H1 (cell line): ENCODE data around the gene CETN1. TPM values are rescaled to one million over a fixed set of nuclear protein-coding genes. Genes with fewer than 3 reads are reported as not detected.

Source experiments
- CTCF ChIA-PET: fragments of 300-600 bp; sonication (Branson Sonifier 250); formaldehyde crosslinking; loops from one replicate; lab custom pipeline; 2021; ENCODE audit not compliant: partially characterized antibody; lab: Charles Lee
- POLR2A ChIA-PET: fragments of 300-600 bp; sonication (Branson Sonifier 250); formaldehyde crosslinking; loops from one replicate; lab custom pipeline; 2021; ENCODE audit warnings: inconsistent platforms; ENCODE audit not compliant: partially characterized antibody; lab: Charles Lee
- DNase-seq, 2 experiments: peaks; one replicate each; pipeline versions ENCODE4 v3.0.0 to v3.0.0-alpha.2; 2010 to 2022; ENCODE audit warnings: low spot score in 2 of 2, low read depth in 1 of 2, mixed read lengths in 1 of 2
- FAIRE-seq: peaks from 2 replicates; lab custom pipeline; 2011; peaks lifted over from hg19 to GRCh38; lab: Jason Lieb, UNC
- H2AFZ ChIP-seq: 2 replicates; pipeline ENCODE4 v1.8.1; 2012; ENCODE audit warnings: low read length, inconsistent platforms
- H2AK5ac ChIP-seq: 2 replicates; pipeline ENCODE4 v1.6.1; 2013; ENCODE audit warnings: low read depth, low read length
- H2BK120ac ChIP-seq: replicated peaks from 2 replicates; pipeline ENCODE3; 2013; ENCODE audit warnings: low read depth, low read length, inconsistent platforms
- H2BK12ac ChIP-seq: 2 replicates; pipeline ENCODE4 v1.6.1; 2013; ENCODE audit warnings: low read depth, low read length
- H2BK15ac ChIP-seq: 2 replicates; pipeline ENCODE4 v1.6.1; 2013; ENCODE audit warnings: low read length
- H2BK20ac ChIP-seq: 2 replicates; pipeline ENCODE4 v1.6.1; 2013; ENCODE audit warnings: low read length
- H2BK5ac ChIP-seq: 2 replicates; pipeline ENCODE4 v1.6.1; 2013; ENCODE audit warnings: low read depth, low read length
- H3K14ac ChIP-seq: 2 replicates; pipeline ENCODE4 v1.6.1; 2013; ENCODE audit warnings: inconsistent platforms; ENCODE audit not compliant: insufficient read length
- H3K18ac ChIP-seq: 2 replicates; pipeline ENCODE4 v1.6.1; 2013; ENCODE audit warnings: low read length; ENCODE audit errors: extremely low read depth
- H3K23ac ChIP-seq: 2 replicates; pipeline ENCODE4 v1.6.1; 2013; ENCODE audit warnings: inconsistent platforms; ENCODE audit not compliant: insufficient read length
- H3K23me2 ChIP-seq: 2 replicates; pipeline ENCODE4 v1.6.1; 2013; ENCODE audit warnings: low read depth, low read length
- H3K27ac ChIP-seq: 2 replicates; pipeline ENCODE4 v1.6.1; 2011; ENCODE audit warnings: low read depth, low read length, inconsistent platforms
- H3K27me3 ChIP-seq, 4 experiments: replicated peaks in 1 of 4; 1 replicate in 1 of 4; 2 replicates in 3 of 4; pipeline versions ENCODE4 v1.6.1 to v1.8.1; 2011 to 2013; ENCODE audit warnings: low read length in 3 of 4, mild to moderate bottlenecking in 3 of 4, inconsistent platforms in 2 of 4, mixed read lengths in 2 of 4, moderate library complexity in 1 of 4; ENCODE audit not compliant: control insufficient read depth in 3 of 4, insufficient read depth in 3 of 4; ENCODE audit errors: extremely low read depth in 1 of 4
- H3K36me3 ChIP-seq, 4 experiments: 2 replicates each; pipeline versions ENCODE4 v1.6.1 to v1.8.1; 2011 to 2013; ENCODE audit warnings: mild to moderate bottlenecking in 4 of 4, low read length in 3 of 4, moderate library complexity in 2 of 4, control low read depth in 1 of 4, inconsistent platforms in 1 of 4; ENCODE audit not compliant: insufficient read depth in 4 of 4, control insufficient read depth in 2 of 4
- H3K4ac ChIP-seq: replicated peaks from 2 replicates; pipeline ENCODE3; 2013; ENCODE audit warnings: low read length, low read depth, mixed read lengths, inconsistent platforms; ENCODE audit not compliant: insufficient read length
- H3K4me1 ChIP-seq, 4 experiments: replicated peaks in 1 of 4; 1 replicate in 1 of 4; 2 replicates in 3 of 4; pipeline versions ENCODE4 v1.6.1 to v1.8.1; 2011 to 2013; ENCODE audit warnings: low read length in 3 of 4, inconsistent platforms in 2 of 4, mixed read lengths in 1 of 4; ENCODE audit not compliant: insufficient read depth in 4 of 4, control insufficient read depth in 3 of 4
- H3K4me2 ChIP-seq, 2 experiments: 2 replicates each; pipeline versions ENCODE4 v1.6.1 to v1.8.1; 2011 to 2013; ENCODE audit warnings: low read depth in 2 of 2, low read length in 2 of 2, control low read depth in 1 of 2, inconsistent platforms in 1 of 2, mild to moderate bottlenecking in 1 of 2; ENCODE audit not compliant: insufficient read depth in 1 of 2
- H3K4me3 ChIP-seq, 4 experiments: fragments of 200-600, 300-600 bp in 1 of 4; sonication (generic), shearing (Covaris generic), sonication (Bioruptor Twin) in 1 of 4; 2 replicates each; pipeline versions ENCODE4 v1.5.1 to v1.8.1; 2011 to 2016; ENCODE audit warnings: low read length in 4 of 4, low read depth in 3 of 4, control low read depth in 2 of 4, inconsistent platforms in 2 of 4, mild to moderate bottlenecking in 2 of 4, mixed read lengths in 1 of 4, moderate library complexity in 1 of 4; ENCODE audit not compliant: insufficient read depth in 2 of 4; ENCODE audit errors: extremely low read depth in 1 of 4
- H3K56ac ChIP-seq: replicated peaks from 2 replicates; pipeline ENCODE3; 2013; ENCODE audit warnings: low read depth, mild to moderate bottlenecking, mixed read lengths, low read length, inconsistent platforms; ENCODE audit not compliant: insufficient read length
- H3K79me1 ChIP-seq: 2 replicates; pipeline ENCODE4 v1.6.1; 2013; ENCODE audit warnings: low read depth, low read length, control low read depth
- H3K79me2 ChIP-seq, 2 experiments: 2 replicates each; pipeline versions ENCODE4 v1.6.1 to v1.8.1; 2012 to 2013; ENCODE audit warnings: low read length in 2 of 2, mild to moderate bottlenecking in 2 of 2, inconsistent platforms in 1 of 2; ENCODE audit not compliant: insufficient read depth in 2 of 2, control insufficient read depth in 1 of 2
- H3K9ac ChIP-seq, 4 experiments: replicated peaks in 1 of 4; 1 replicate in 1 of 4; 2 replicates in 3 of 4; pipeline versions ENCODE4 v1.6.1 to v1.8.1; 2011 to 2013; ENCODE audit warnings: low read depth in 3 of 4, low read length in 3 of 4, control low read depth in 2 of 4, mild to moderate bottlenecking in 2 of 4, moderate library complexity in 2 of 4, inconsistent platforms in 1 of 4; ENCODE audit errors: extremely low read depth in 1 of 4
- H3K9me3 ChIP-seq, 2 experiments: 2 replicates each; pipeline versions ENCODE4 v1.6.1 to v1.8.1; 2012 to 2013; ENCODE audit warnings: mild to moderate bottlenecking in 2 of 2, moderate library complexity in 2 of 2, control low read depth in 1 of 2, inconsistent platforms in 1 of 2, low read depth in 1 of 2, low read length in 1 of 2, mixed read lengths in 1 of 2; ENCODE audit not compliant: insufficient read depth in 2 of 2
- H4K20me1 ChIP-seq, 2 experiments: replicated peaks in 1 of 2; 2 replicates each; pipeline versions ENCODE3 to v1.8.1; 2011 to 2013; ENCODE audit warnings: inconsistent platforms in 2 of 2, low read length in 2 of 2, mild to moderate bottlenecking in 1 of 2; ENCODE audit not compliant: insufficient read depth in 2 of 2, control insufficient read depth in 1 of 2
- H4K5ac ChIP-seq: 2 replicates; pipeline ENCODE4 v1.6.1; 2013; ENCODE audit warnings: low read length, low read depth, mixed read lengths, inconsistent platforms; ENCODE audit not compliant: insufficient read length
- H4K8ac ChIP-seq: 2 replicates; pipeline ENCODE4 v1.8.0; 2013; ENCODE audit warnings: mild to moderate bottlenecking, moderate library complexity, low read length, inconsistent platforms; ENCODE audit not compliant: insufficient read depth; ENCODE audit errors: extremely low read depth
- H4K91ac ChIP-seq: replicated peaks from 2 replicates; pipeline ENCODE3; 2013; ENCODE audit warnings: low read length, mixed read lengths, inconsistent platforms; ENCODE audit not compliant: insufficient read length
- BACH1 ChIP-seq: IDR thresholded peaks from 2 replicates; pipeline ENCODE4 v1.6.1; 2012; ENCODE audit warnings: low read length, improper control_type of control experiment
- BCL11A ChIP-seq, 2 experiments: IDR thresholded peaks; one replicate each; pipeline ENCODE4 v1.6.1; 2011; ENCODE audit warnings: low read depth in 2 of 2, low read length in 2 of 2, mild to moderate bottlenecking in 2 of 2
- CBX5 ChIP-seq: fragments of 300-800, 300-1000 bp; sonication (generic); IDR thresholded peaks from 2 replicates; pipeline ENCODE4 v1.7.1; 2016; ENCODE audit warnings: antibody characterized with exemption, low read length, low read depth
- EGR1 ChIP-seq: IDR thresholded peaks from 2 replicates; pipeline ENCODE4 v1.6.1; 2011; ENCODE audit warnings: low read depth, low read length, borderline replicate concordance
- EP300 ChIP-seq, 2 experiments: IDR thresholded peaks; 1 replicate in 1 of 2; 2 replicates in 1 of 2; pipeline ENCODE4 v1.6.1; 2011 to 2012; ENCODE audit warnings: low read depth in 2 of 2, low read length in 2 of 2, mild to moderate bottlenecking in 2 of 2, borderline replicate concordance in 1 of 2, inconsistent platforms in 1 of 2, moderate library complexity in 1 of 2
- FOSL1 ChIP-seq: IDR thresholded peaks from 2 replicates; pipeline ENCODE4 v1.6.1; 2011; ENCODE audit warnings: mild to moderate bottlenecking, low read depth, low read length, moderate library complexity; ENCODE audit not compliant: insufficient read depth
- GABPA ChIP-seq: IDR thresholded peaks from 2 replicates; pipeline ENCODE4 v1.6.1; 2011; ENCODE audit warnings: mild to moderate bottlenecking, low read length, moderate library complexity, borderline replicate concordance; ENCODE audit not compliant: insufficient read depth
- MAFK ChIP-seq: IDR thresholded peaks from 2 replicates; pipeline ENCODE4 v1.6.1; 2012; ENCODE audit warnings: low read depth, mild to moderate bottlenecking, improper control_type of control experiment, low read length
- NANOG ChIP-seq: IDR thresholded peaks from 2 replicates; pipeline ENCODE4 v1.6.1; 2011; ENCODE audit warnings: low read length, low read depth, mild to moderate bottlenecking, inconsistent platforms; ENCODE audit not compliant: insufficient read depth, poor library complexity, severe bottlenecking
- RBBP5 ChIP-seq: IDR thresholded peaks from 2 replicates; pipeline ENCODE4 v1.7.1; 2012; ENCODE audit warnings: low read depth, mild to moderate bottlenecking, inconsistent platforms, low read length, moderate library complexity, borderline replicate concordance
- RXRA ChIP-seq: IDR thresholded peaks from 2 replicates; pipeline ENCODE4 v1.6.1; 2011; ENCODE audit warnings: low read depth, mild to moderate bottlenecking, low read length, moderate library complexity; ENCODE audit not compliant: insufficient read depth
- SP1 ChIP-seq: IDR thresholded peaks from 2 replicates; pipeline ENCODE4 v1.6.1; 2011; ENCODE audit warnings: low read depth, low read length
- SP4 ChIP-seq: IDR thresholded peaks from 2 replicates; pipeline ENCODE4 v1.6.1; 2012; ENCODE audit warnings: low read length, inconsistent platforms
- WGBS, 2 experiments: shearing (Covaris generic) in 1 of 2; methylation state at CpG; one replicate each; pipeline versions ENCODE4 v1.1.6 to v1.1.7; 2013 to 2015; ENCODE audit warnings: low lambda C conversion rate in 2 of 2, mixed read lengths in 2 of 2, inconsistent platforms in 1 of 2, low coverage in 1 of 2, missing lambda C conversion rate in 1 of 2; ENCODE audit not compliant: insufficient replicate concordance in 2 of 2, insufficient coverage in 1 of 2, insufficient read length in 1 of 2; ENCODE audit errors: extremely low coverage in 1 of 2, missing lambda C conversion rate in 1 of 2; 5-methylcytosine and 5-hydroxymethylcytosine counted together
- polyA plus RNA-seq, 7 experiments: library from polyadenylated mRNA; depleted of rRNA in 3 of 7; stranded (reverse) in 5 of 7; unstranded in 2 of 7; fragments of >200 nt in 5 of 7; fragments of 200-250 nt in 2 of 7; gene quantifications; 1 replicate in 5 of 7; 2 replicates in 1 of 7; 4 replicates in 1 of 7; pipeline versions ENCODE4 v1.2.1 to v1.2.3, GENCODE V29; 2011 to 2013; ENCODE audit warnings: missing spikeins in 2 of 7, mixed read lengths in 2 of 7
- total RNA-seq: library from RNA; stranded (reverse); fragmentation: NEBNext Ultra II Directional; extraction: Animal tissue kit (Norgen Biotek cat#: 25700); gene quantifications from 2 replicates; pipeline ENCODE4 v1.2.1, GENCODE V29; 2021
- TF ChIP-seq, protein P1 (sequence below): IDR thresholded peaks from 2 replicates; pipeline ENCODE4 v1.6.1; 2011; ENCODE audit warnings: low read depth, mild to moderate bottlenecking, low read length; ENCODE audit not compliant: insufficient read depth

The CETN1 gene
- total and polyA plus RNA-seq, 2 of the 8 experiments (the other 6 are each of a cell fraction or from before 2014, with no cell fraction given) = not detected

DNA sequence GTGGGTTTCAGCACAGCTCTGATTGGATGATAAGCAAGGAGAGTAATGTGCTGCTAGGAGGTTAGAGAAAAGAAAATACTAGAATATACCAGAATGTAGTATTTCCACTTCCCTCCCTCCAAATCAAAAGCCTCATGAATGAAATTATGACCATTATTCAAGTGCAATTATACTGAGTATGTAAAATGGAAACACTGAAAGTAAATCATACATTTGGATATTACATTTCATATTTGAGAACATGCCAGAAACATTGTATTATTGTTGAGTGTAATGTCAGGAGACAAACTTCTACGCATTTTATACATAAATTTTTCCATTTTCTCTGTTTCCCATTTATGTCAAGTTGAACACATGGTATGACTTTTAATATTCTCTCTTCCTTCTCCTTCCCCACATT, 942 bp upstream of the CETN1 start:
- Histone ChIP-seq H2BK120ac (no peak overlapping the region), H3K9me3 (peaks cover 4% of the 10 kb centered on the region in 2 experiments; a peak in 1 of 4 replicates), H3K36me3 (no peaks in the 10 kb centered on the region; a peak in 1 of 8 replicates), H3K9ac (no peak overlapping the region), H3K79me2 (no peaks in the 10 kb centered on the region), H2BK15ac (no peak overlapping the region), H3K79me1 (no peaks in the 10 kb centered on the region), H4K8ac (no peak overlapping the region), H3K18ac (no peak overlapping the region), H2BK12ac (no peak overlapping the region), H2AK5ac (no peak overlapping the region), H4K5ac (no peak overlapping the region), H3K23me2 (no peaks in the 10 kb centered on the region), H3K27me3 (no peaks in the 10 kb centered on the region), H3K14ac (no peak overlapping the region), H3K4ac (no peak overlapping the region), H3K27ac (no peak overlapping the region), H2BK5ac (no peak overlapping the region), H3K23ac (no peak overlapping the region), H4K20me1 (no peaks in the 10 kb centered on the region), H2AFZ (no peak overlapping the region), H3K4me1 (peaks cover 3 to 12% (median 10%) of the 10 kb centered on the region in 4 experiments; a peak in 5 of 7 replicates), H3K56ac (no peak overlapping the region), H2BK20ac (no peak overlapping the region), H3K4me2 (no peak overlapping the region), H4K91ac (no peak overlapping the region), H3K4me3 (no peak overlapping the region)
- DNase-seq (no peak), FAIRE-seq (no peak)
- ChIA-PET POLR2A (no interaction called here), CTCF (no interaction called here)
- WGBS, 2 experiments = 88% methylated on average over 1 of the region's 1 CpG; no CpG with 5 or more reads in 1 of the 2 experiments
- TF ChIP-seq NANOG = no peak
- no peak for TF ChIP-seq MAFK
- TF ChIP-seq GABPA = no peak
- TF ChIP-seq SP4 = no peak
- TF ChIP-seq EP300 (IDR thresholded peaks at IDR 0.05; ENCODE audit: borderline replicate concordance in 1 of 2, low read depth in 2 of 2, low read length in 2 of 2) = no peak
- TF ChIP-seq SP1 = no peak
- TF ChIP-seq RBBP5 = no peak
- TF ChIP-seq FOSL1 = no peak
- no peak for TF ChIP-seq BACH1
- no peak for TF ChIP-seq CBX5
- TF ChIP-seq RXRA = no peak
- TF ChIP-seq, protein P1, sequence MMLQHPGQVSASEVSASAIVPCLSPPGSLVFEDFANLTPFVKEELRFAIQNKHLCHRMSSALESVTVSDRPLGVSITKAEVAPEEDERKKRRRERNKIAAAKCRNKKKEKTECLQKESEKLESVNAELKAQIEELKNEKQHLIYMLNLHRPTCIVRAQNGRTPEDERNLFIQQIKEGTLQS = no peak
- no peak for TF ChIP-seq EGR1
- no peak for TF ChIP-seq BCL11A (IDR thresholded peaks at IDR 0.05; ENCODE audit: low read depth in 2 of 2, low read length in 2 of 2)
